Activated naive CD8-positive, alpha-beta T cell treated with anti-CD3 and anti-CD28 coated beads, Interleukin-2, amount 50 U/mL, for 24 hours (primary cell): ENCODE data around the gene C9orf152.
"Not testable (repeated sequence)": the region's sequence is repeated elsewhere in the genome, so short reads cannot be mapped to it uniquely, and the experiment has no call there.

Source experiments
- ATAC-seq: fragments of 150-1000 bp; cut with Tn5 transposase; one replicate; pipeline ENCODE4 v1.10.0; 2021
- DNase-seq: peaks from one replicate; pipeline ENCODE4 v3.0.0; 2021
- H3K27ac Mint-ChIP-seq: one replicate; pipeline ENCODE4 v1.8.0; 2021; ENCODE audit warnings: mild to moderate bottlenecking, mixed read lengths
- H3K27me3 Mint-ChIP-seq: one replicate; pipeline ENCODE4 v1.8.0; 2021; ENCODE audit warnings: mixed read lengths
- H3K36me3 Mint-ChIP-seq: one replicate; pipeline ENCODE4 v1.8.0; 2021; ENCODE audit warnings: low read depth, mixed read lengths
- H3K4me1 Mint-ChIP-seq: one replicate; pipeline ENCODE4 v1.8.0; 2021; ENCODE audit warnings: mixed read lengths
- H3K4me3 Mint-ChIP-seq: one replicate; pipeline ENCODE4 v1.8.0; 2021; ENCODE audit warnings: mild to moderate bottlenecking, moderate library complexity, mixed read lengths
- H3K9me3 Mint-ChIP-seq: one replicate; pipeline ENCODE4 v1.8.0; 2021; ENCODE audit warnings: mixed read lengths

Gene C9orf152

DNA sequence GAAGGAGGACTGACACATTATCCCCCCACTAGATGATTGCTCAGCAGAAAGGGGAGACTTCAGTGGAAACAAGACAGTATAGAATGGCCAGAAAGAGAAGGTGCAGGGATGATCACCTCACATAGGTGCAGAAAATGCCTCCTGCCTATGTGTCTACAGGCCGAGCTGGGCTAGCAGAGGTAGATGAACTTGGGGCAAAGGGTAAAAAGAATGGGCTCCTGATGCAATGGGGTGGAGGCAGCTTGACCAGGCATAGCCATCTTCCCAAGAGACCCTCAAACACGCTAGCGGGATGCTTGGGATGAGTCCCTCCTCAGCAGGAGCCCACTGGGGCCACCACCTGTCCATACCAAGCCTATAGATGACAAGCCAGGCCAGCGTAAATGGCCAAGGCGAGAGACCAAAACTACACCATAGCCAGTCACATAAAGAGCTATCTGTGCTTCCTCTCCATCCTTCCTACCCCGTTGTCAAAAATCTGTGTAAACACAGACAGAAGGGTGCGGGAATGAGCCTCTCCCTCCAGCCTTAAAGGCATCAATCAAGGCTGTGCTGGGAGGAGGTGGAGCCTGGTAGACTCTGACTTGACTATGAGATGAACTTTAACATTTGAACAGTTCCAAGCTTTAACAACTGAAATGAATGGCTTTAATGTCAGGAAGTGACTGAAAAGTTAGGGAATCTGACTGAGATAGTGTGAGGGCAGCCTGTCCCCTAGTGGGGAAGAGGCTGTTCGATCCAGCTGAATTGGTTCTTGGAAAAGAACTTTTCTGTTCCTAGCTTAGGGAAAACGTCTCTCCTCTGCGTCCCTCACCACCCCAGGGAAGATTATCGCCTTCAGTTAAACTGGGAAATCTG lies 10.4 kb downstream of the C9orf152 start:
- ATAC-seq (no peak), DNase-seq (no peak)
- Mint-ChIP-seq H3K36me3 (no peaks in the 10 kb centered on the region), H3K27ac (no peak overlapping the region), H3K4me3 (no peak overlapping the region), H3K27me3 (peaks cover 3% of the 10 kb centered on the region), H3K4me1 (no peaks in the 10 kb centered on the region), H3K9me3 (no peaks in the 10 kb centered on the region)

DNA sequence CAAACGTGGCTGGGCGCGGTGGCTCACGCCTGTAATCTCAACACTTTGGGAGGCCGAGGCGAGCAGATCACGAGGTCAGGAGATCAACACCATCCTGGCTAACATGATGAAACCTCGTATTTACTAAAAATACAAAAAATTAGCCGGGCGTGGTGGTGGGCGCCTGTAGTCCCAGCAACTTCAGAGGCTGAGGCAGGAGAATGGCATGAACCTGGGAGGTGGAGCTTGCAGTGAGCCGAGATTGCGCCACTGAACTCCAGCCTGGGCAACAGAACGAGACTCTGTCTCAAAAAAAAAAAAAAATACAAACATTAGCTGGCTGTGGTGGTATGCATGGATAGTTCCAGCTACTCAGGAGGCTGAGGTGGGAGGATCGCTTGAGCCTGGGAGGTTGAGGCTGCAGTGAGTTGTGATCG lies 11.9 kb downstream of the C9orf152 start:
- DNase-seq, ATAC-seq, H3K27ac Mint-ChIP-seq, H3K4me3 Mint-ChIP-seq, H3K9me3 Mint-ChIP-seq, H3K27me3 Mint-ChIP-seq, H3K4me1 Mint-ChIP-seq, H3K36me3 Mint-ChIP-seq: not testable (repeated sequence)

DNA sequence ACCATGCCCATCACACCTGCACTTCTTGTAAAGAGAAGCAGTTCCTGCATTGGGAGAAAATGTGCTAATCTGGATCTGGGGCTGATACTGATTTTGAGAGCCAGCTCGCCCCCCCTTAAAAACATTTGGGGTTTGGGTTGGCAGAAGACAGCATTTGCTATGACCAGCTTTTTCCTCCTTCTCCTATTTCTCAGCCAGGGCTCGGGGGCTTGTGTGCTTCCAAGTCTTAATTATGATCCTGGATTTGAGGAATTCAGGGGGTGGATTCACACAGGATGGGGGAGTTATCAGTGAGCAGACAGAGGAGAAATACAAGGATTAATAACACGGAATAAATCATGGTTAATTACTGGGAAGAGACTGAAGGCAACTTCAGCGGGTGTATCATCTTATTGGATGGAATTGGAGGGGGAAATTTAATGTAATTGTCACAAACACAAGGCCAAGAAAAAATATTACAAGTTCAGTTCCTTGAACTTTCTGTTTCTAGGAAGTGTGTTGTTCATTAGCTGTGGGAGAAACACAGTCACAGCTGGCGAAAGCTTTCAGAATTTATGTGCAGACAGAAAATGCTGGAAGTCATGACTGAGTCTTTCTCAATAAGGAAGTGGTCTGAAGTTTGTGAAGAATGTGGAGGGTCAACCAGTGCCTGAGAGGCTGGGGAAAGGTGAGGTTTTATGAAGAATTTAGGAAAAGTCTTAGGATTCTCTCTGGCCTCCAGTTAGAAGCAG lies 15.3 kb downstream of the C9orf152 start:
- H3K27me3 Mint-ChIP-seq = no peaks in the 10 kb centered on the region
- no peaks in the 10 kb centered on the region for H3K36me3 Mint-ChIP-seq
- no peaks in the 10 kb centered on the region for H3K4me1 Mint-ChIP-seq
- no peak for DNase-seq
- H3K4me3 Mint-ChIP-seq = no peak overlapping the region
- no peak for ATAC-seq
- no peak overlapping the region for H3K27ac Mint-ChIP-seq
- H3K9me3 Mint-ChIP-seq = no peaks in the 10 kb centered on the region

DNA sequence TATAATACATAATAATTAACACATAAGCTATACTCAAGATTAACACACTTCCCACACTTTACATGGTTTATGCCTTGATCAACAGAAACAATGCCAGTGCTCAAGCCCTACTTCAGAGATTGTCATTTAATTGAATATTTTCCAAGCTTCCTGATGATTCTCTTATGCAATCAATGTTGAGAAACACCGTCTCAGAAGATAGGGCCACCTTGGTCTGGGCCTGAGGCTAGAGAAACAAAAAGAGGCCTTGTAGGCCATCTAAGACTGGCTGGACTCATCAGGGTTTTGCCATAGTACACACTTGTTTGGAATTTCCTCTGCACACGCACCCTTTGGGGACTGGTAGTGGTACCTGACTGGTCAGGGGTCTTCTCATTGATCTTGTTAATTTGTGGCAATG lies 16.3 kb downstream of the C9orf152 start:
- Mint-ChIP-seq H3K27me3 (peaks cover under 1% of the 10 kb centered on the region), H3K4me3 (no peak overlapping the region), H3K27ac (no peak overlapping the region), H3K4me1 (no peaks in the 10 kb centered on the region), H3K9me3 (no peaks in the 10 kb centered on the region), H3K36me3 (no peaks in the 10 kb centered on the region)
- ATAC-seq (no peak), DNase-seq (no peak)

DNA sequence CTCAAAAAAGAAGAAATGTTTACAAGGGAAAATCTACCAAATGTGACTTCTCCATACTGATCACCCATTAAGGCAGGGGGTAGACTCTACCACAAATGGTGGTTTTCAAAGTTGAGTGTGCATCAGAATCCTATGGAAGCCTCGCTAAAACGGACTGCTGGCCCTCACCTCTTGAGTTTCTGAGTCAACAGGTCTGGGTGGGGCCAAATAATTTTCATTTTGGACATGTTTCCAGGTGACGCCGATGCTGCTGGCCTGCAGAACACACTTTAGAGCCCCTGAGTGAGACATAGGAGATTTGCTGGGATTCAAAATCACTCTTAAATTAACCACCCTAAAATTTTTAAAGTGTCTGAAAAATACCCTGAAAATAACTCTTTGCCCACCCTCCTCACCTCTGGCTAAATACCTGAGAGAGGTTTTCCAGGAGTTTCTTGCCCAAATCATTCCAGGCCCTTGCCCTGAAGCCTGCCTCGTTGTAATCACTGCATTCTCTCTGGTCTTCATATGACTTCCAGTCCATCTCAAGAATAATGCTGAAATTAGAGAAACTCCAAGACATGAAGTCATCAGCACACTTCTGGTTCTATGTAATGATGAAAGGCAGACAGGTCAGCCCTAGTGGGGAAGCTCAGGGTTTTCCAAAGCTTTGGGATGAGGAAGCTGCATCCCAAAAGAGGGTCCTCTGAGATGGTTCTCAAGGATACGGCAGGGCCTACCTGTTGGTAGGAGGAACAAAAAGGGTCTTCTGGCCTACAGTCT lies 18.2 kb downstream of the C9orf152 start:
- no peak overlapping the region for H3K4me3 Mint-ChIP-seq
- no peak for DNase-seq
- H3K36me3 Mint-ChIP-seq = no peaks in the 10 kb centered on the region
- H3K27ac Mint-ChIP-seq = no peak overlapping the region
- no peak for ATAC-seq
- H3K9me3 Mint-ChIP-seq = no peaks in the 10 kb centered on the region
- no peaks in the 10 kb centered on the region for H3K4me1 Mint-ChIP-seq
- H3K27me3 Mint-ChIP-seq = peaks cover 2% of the 10 kb centered on the region

DNA sequence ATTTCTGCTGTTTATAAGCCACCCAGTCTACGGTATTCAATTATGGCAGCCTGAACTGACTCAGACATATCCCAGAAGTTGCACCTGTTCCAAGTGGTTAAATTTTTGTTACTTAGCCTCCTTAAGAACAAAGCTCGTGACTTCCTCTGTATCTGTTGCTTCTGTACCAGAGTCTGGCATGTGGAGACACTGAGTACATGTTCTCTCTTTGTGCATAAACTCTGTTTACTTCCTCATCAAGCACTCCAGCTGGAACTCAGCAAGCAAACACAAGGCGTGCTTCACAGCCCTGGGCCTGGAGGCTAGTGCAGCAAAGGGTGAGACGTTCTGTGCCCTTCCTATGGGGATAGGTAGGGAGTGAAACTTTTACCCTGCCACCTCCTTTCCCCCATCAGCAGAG lies 19.0 kb downstream of the C9orf152 start:
- Mint-ChIP-seq H3K27me3 (peaks cover 2% of the 10 kb centered on the region), H3K27ac (no peak overlapping the region), H3K4me1 (no peaks in the 10 kb centered on the region), H3K9me3 (no peaks in the 10 kb centered on the region), H3K4me3 (no peak overlapping the region), H3K36me3 (no peaks in the 10 kb centered on the region)
- no peak for ATAC-seq
- no peak for DNase-seq

DNA sequence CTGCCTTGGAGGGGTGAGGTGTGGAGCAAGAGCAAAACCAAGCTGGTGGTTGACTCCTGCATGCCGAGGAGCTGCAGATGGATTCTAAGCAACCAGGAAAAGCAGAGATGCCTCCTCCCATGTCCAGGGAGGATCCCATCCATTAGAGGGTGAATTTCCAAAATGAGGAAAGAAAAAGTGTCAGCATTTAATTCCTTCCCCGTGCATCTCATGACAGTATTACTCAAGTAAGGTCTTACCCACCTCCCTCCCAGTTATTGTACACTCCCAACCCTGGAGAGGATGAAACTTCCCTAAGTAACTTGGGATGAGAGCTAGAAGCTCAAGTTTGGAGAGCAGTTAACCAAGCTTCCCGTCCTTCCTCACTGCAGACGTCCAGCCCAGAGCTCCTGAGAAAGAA lies 19.9 kb downstream of the C9orf152 start:
- no peaks in the 10 kb centered on the region for H3K4me1 Mint-ChIP-seq
- no peaks in the 10 kb centered on the region for H3K9me3 Mint-ChIP-seq
- H3K4me3 Mint-ChIP-seq = no peak overlapping the region
- DNase-seq = no peak
- H3K27me3 Mint-ChIP-seq = peaks cover 2% of the 10 kb centered on the region
- H3K27ac Mint-ChIP-seq = no peak overlapping the region
- no peaks in the 10 kb centered on the region for H3K36me3 Mint-ChIP-seq
- ATAC-seq = no peak

DNA sequence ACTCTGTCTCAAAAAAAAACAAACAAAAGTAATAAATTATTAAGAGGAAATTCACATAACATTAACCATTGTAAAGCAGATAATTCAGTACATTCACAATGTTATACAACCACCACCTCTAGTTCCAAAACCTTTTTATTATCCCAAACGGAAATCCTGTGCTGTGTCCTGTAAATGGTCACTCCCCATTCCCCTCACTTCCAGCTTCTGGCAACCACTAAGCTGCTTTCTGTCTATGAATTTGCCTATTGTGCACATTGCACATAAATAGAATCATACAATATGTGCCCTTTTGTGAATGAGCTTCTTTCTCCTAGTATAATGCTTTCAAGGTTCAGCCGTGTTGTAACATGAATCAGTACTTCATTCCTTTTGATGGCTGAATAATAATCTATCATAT lies 20.8 kb downstream of the C9orf152 start:
- Mint-ChIP-seq H3K27ac (no peak overlapping the region), H3K36me3 (no peaks in the 10 kb centered on the region), H3K27me3 (peaks cover 2% of the 10 kb centered on the region), H3K4me1 (no peaks in the 10 kb centered on the region), H3K9me3 (no peaks in the 10 kb centered on the region), H3K4me3 (no peak overlapping the region)
- DNase-seq (no peak), ATAC-seq (no peak)

DNA sequence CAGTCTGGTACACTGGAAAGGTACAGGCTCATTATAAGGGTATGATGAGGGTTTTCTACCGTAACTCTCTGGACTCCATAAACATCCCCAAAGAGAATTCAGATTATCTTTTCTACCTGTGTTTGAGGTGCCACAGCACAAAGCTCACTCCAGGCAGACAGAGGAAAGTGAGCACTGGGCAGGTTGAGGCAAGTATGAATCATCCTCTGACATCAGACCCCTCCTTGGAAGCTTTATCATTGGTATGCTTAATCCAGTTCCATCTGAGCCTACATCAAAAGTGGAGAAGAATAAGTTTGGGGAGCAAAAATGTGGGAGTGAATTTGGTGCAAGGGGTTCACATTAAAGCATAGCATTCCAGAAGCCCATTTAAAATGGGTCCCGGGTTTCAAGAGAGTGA lies 21.7 kb downstream of the C9orf152 start:
- ATAC-seq (peak; percentile 43), DNase-seq (no peak)
- Mint-ChIP-seq H3K27ac (no peak overlapping the region), H3K4me3 (no peak overlapping the region), H3K36me3 (no peaks in the 10 kb centered on the region), H3K27me3 (peaks cover 2% of the 10 kb centered on the region), H3K9me3 (no peaks in the 10 kb centered on the region), H3K4me1 (no peaks in the 10 kb centered on the region)

DNA sequence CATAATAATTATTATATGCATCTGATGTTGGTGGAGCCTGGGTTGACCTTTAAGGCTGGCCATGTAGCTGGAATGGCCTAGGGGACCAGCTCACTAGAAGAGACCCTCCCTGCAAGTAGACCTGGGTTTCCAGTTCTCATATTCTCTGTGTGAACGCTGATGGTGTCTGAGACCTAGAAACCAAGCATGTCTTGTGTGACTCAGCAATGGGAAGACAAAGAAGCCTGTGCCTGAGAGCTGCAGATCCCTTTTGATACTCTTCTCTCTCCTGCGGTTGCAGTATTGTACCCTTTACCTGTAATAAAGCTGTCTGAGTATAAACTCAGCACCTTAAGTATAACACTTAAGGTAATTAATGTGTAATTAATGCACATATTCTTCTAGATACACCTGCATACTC lies 22.2 kb downstream of the C9orf152 start:
- H3K27ac Mint-ChIP-seq = no peak overlapping the region
- H3K36me3 Mint-ChIP-seq = no peaks in the 10 kb centered on the region
- H3K4me1 Mint-ChIP-seq = no peaks in the 10 kb centered on the region
- no peak overlapping the region for H3K4me3 Mint-ChIP-seq
- DNase-seq (no peak), ATAC-seq (no peak)
- H3K9me3 Mint-ChIP-seq = no peaks in the 10 kb centered on the region
- peaks cover 2% of the 10 kb centered on the region for H3K27me3 Mint-ChIP-seq

DNA sequence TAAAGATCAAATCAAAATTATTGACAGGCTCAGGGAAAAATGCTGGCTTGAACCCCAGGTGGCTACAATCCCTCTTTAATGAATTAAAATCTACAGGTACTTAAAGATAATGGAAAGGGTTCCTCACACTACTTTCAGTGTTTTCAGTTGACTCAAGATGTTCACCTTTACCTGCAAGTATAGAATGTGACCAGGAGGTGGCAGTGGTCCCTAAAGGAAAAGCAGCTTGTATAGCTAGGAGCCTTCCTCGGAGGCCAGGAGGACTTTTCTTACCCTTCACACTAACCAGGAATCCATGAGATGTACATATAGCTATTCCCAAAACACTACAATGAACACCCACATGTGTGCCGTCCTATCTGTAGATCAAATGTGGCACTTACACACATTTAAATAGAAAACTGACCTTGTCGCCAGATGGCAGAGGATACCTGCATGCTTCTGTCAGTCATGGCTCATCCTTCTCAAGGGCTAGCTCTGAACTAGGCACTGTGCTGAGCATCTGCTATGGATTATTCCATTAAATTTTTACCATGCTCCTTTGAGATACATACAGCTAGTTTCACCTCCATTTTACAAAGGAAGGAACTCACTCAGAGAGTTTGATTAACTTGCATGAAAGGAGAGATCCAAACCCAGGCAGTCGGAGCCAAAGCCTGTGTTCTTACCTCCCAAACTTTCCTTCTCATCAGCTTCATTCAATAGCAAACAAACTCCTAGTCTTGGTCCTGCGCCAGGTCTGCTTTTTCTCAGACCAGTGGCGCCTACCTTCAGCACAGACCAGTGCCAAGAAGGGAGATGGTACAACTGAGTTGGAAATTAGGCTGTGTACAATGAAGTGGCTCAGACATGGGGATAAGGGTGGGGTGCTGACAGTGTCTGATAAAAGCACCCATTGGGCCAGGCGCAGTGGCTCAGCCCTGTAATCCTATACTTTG lies 24.5 kb downstream of the C9orf152 start:
- peak; percentile 54 for DNase-seq
- H3K27me3 Mint-ChIP-seq = peaks cover 2% of the 10 kb centered on the region
- H3K9me3 Mint-ChIP-seq = no peaks in the 10 kb centered on the region
- H3K4me3 Mint-ChIP-seq = no peak overlapping the region
- no peaks in the 10 kb centered on the region for H3K36me3 Mint-ChIP-seq
- H3K27ac Mint-ChIP-seq = no peak overlapping the region
- ATAC-seq = peak; percentile 64
- H3K4me1 Mint-ChIP-seq = no peaks in the 10 kb centered on the region

DNA sequence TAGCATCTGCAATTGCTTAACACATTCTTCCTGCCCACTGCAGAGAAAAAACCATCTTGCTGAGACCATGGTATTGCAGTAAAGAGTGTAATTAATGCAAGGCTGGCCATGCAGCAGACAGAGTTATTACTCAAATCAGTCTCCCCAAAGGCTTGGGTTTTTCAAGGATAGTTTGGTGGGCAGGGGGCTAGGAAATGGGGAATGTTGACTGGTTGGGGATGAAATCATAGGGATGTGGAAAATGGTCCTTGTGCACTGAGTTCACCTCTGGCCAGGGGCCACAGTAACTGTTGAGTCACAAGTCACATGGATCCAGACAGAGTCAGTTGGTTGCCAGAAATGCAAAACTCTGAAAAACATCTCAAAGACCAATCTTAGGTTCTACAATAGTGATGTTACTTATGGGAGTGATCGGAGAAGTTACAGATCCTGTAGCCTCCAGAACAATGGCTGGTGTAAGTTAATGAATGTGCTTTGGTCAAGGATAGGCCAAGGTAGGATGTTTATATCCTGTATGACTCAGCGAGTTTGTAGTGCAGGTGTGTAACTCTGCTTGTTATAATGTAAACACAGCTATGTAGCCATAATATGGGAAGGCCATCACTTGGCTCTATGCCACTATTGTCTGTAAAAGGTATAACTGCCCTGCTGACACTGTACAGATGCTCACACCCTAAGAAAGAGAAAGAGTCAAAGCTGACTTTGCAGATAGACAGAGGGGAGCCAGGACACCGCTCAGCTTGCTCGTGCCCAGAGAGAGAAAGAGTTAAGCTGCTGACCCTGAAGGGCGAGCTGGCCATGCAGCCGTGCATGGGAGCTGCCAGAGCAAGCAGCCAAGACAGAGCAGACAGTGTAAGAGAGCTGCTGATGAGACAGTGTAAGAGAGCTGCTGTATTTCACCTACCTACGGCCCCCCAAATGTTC lies 27.2 kb downstream of the C9orf152 start:
- no peaks in the 10 kb centered on the region for H3K36me3 Mint-ChIP-seq
- H3K27ac Mint-ChIP-seq = no peak overlapping the region
- H3K4me1 Mint-ChIP-seq = no peaks in the 10 kb centered on the region
- no peak overlapping the region for H3K4me3 Mint-ChIP-seq
- DNase-seq (no peak), ATAC-seq (no peak)
- no peaks in the 10 kb centered on the region for H3K27me3 Mint-ChIP-seq
- H3K9me3 Mint-ChIP-seq = no peaks in the 10 kb centered on the region

DNA sequence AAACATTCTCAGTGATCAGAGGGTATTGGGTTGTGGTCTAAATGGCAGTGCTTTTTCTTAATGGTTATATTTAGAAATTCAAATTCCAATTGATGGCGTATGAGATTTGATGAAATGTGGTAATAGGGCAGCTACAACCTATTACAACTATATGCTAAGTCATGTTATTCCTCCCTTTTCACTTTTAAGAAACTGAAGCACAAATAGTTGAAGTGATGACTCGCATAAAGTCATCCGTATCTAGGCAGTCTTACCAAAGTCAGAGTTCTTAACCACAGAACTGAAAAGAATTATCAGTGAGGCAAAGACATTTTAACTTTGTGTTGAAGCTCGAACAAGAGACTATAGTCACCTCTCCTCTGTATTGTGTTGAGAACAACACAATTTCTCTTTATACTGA lies 28.2 kb downstream of the C9orf152 start:
- H3K36me3 Mint-ChIP-seq = no peaks in the 10 kb centered on the region
- no peak for ATAC-seq
- H3K27ac Mint-ChIP-seq = no peak overlapping the region
- H3K4me3 Mint-ChIP-seq = no peak overlapping the region
- no peaks in the 10 kb centered on the region for H3K27me3 Mint-ChIP-seq
- no peak for DNase-seq
- no peaks in the 10 kb centered on the region for H3K9me3 Mint-ChIP-seq
- no peaks in the 10 kb centered on the region for H3K4me1 Mint-ChIP-seq
